Right lobe of liver (tissue), 6 donors: ENCODE data around the gene EYA2. TPM values are rescaled to one million over a fixed set of nuclear protein-coding genes. Genes with fewer than 3 reads are reported as not detected.

Experiments used
- ATAC-seq, 4 donors: fragments of 200-7000 bp; cut with Tn5 transposase; one replicate each; pipeline ENCODE4 v1.9.1; 2020; ENCODE audit warnings: mild to moderate bottlenecking in 4 of 4, moderate library complexity in 4 of 4
- DNase-seq, 3 donors: peaks; one replicate each; pipeline ENCODE4 v3.0.0-alpha.2; 2020
- H3K27ac ChIP-seq, 3 donors: fragments of 200-600 bp; one replicate each; pipeline ENCODE4 v1.8.0; 2022
- H3K27me3 ChIP-seq, 2 donors: fragments of 200-600 bp; one replicate each; pipeline ENCODE4 v1.8.0; 2022
- H3K36me3 ChIP-seq, 4 donors: fragments of 200-600 bp; sonication (generic) in 1 of 4; one replicate each; pipeline versions ENCODE4 v1.5.1 to v1.8.0; 2017 to 2022; ENCODE audit warnings: control low read depth in 1 of 4
- H3K4me1 ChIP-seq, 4 donors: fragments of 200-600 bp; sonication (generic) in 1 of 4; one replicate each; pipeline versions ENCODE4 v1.5.1 to v1.8.0; 2017 to 2022; ENCODE audit warnings: control low read depth in 1 of 4
- H3K4me3 ChIP-seq, 3 donors: fragments of 200-600 bp; one replicate each; pipeline ENCODE4 v1.8.0; 2022
- H3K9me3 ChIP-seq, 4 donors: fragments of 200-600 bp; sonication (generic) in 1 of 4; one replicate each; pipeline versions ENCODE4 v1.5.1 to v1.8.0; 2017 to 2022; ENCODE audit warnings: control low read depth in 1 of 4
- CTCF ChIP-seq, 4 donors: fragments of 200-600 bp in 3 of 4; fragments of 450-650 bp in 1 of 4; IDR thresholded peaks; one replicate each; pipeline versions ENCODE4 v1.5.1 to v1.8.0; 2016 to 2022; ENCODE audit warnings: antibody characterized with exemption in 4 of 4, mild to moderate bottlenecking in 2 of 4
- POLR2A ChIP-seq: fragments of 450-650 bp; IDR thresholded peaks from one replicate; pipeline ENCODE4 v1.6.1; 2017; ENCODE audit warnings: antibody characterized with exemption, mild to moderate bottlenecking
- WGBS: methylation state at CpG from one replicate; pipeline ENCODE4 v1.1.6; 2018; ENCODE audit warnings: low coverage, low lambda C conversion rate; ENCODE audit not compliant: insufficient coverage; ENCODE audit errors: missing lambda C conversion rate; 5-methylcytosine and 5-hydroxymethylcytosine counted together
- intact Hi-C, 2 donors: fragments of 100-400 bp; cut with DNase I; formaldehyde crosslinking; loops; one replicate each; pipeline versions ENCODE4 v1.11.2 to v1.14.1; 2022
- total RNA-seq, 6 experiments: library from RNA; depleted of rRNA in 2 of 6; stranded (reverse); fragments of >200 nt in 2 of 6; fragmentation: NEBNext Ultra II Directional in 3 of 6; extraction: Animal tissue kit (Norgen Biotek cat#: 25700) in 3 of 6; gene quantifications; one replicate each; pipeline versions ENCODE4 v1.1.0 to v1.2.4, GENCODE V29; 2016 to 2023
- donor health status: DM: no; HTN: yes; CAD: no.
- donor health status: DM: no; HTN: no; CAD: no.
- donor health status: DM: no; HTN: no; CAD: no.
- donor health status: DM: no; HTN: yes; CAD: no.
- donor health status: DM: no; HTN: yes; CAD: no.

Gene EYA2
- total RNA-seq, 6 experiments from 2014 or later, result 0.12 to 3.0 (median 0.49) TPM

GRCh38 chr20:47122560-47122959 lies 227.9 kb downstream of the EYA2 start:
- ATAC-seq (no peak), DNase-seq (no peak)
- H3K27me3 ChIP-seq, result no peaks in the 10 kb centered on the region
- no peaks in the 10 kb centered on the region for H3K36me3 ChIP-seq
- WGBS, result 51% methylated on average over 3 of the region's 3 CpGs
- H3K27ac ChIP-seq, result no peak overlapping the region
- TF ChIP-seq POLR2A, result no peak
- no peak for TF ChIP-seq CTCF (IDR thresholded peaks at IDR 0.05)
- H3K9me3 ChIP-seq, result no peaks in the 10 kb centered on the region
- intact Hi-C loops, result no loop called here
- H3K4me3 ChIP-seq, result no peak overlapping the region
- H3K4me1 ChIP-seq, result no peaks in the 10 kb centered on the region

- Histone ChIP-seq H3K4me3 (no peak overlapping the region), H3K9me3 (no peaks in the 10 kb centered on the region), H3K4me1 (no peaks in the 10 kb centered on the region), H3K27me3 (no peaks in the 10 kb centered on the region), H3K36me3 (no peaks in the 10 kb centered on the region), H3K27ac (peak overlapping the region in 1 of 3 donors; percentile 38)
- 19% methylated on average over 3 of the region's 3 CpGs for WGBS
- DNase-seq (no peak), ATAC-seq (peak; percentile 16 to 50 (median 30))
- no peak for TF ChIP-seq POLR2A
- TF ChIP-seq CTCF (IDR thresholded peaks at IDR 0.05), result no peak
- intact Hi-C loops, result no loop called here
Observed at GRCh38 chr20:47124181-47124717, 229.6 kb downstream of the EYA2 start.

GRCh38 chr20:47125508-47125757 lies 230.8 kb downstream of the EYA2 start:
- Histone ChIP-seq H3K36me3 (no peaks in the 10 kb centered on the region), H3K9me3 (no peaks in the 10 kb centered on the region), H3K27ac (peak overlapping the region in 1 of 3 donors; percentile 9), H3K4me3 (no peak overlapping the region), H3K27me3 (no peaks in the 10 kb centered on the region), H3K4me1 (no peaks in the 10 kb centered on the region)
- intact Hi-C loops, result no loop called here
- DNase-seq (no peak), ATAC-seq (peak in 2 of 4 donors; percentile 36 to 46)
- no peak for TF ChIP-seq POLR2A
- peak in 1 of 4 donors; percentile 6 for TF ChIP-seq CTCF (IDR thresholded peaks at IDR 0.05)

GRCh38 chr20:47125758-47126591 lies 231.3 kb downstream of the EYA2 start:
- Histone ChIP-seq H3K36me3 (no peaks in the 10 kb centered on the region), H3K9me3 (no peaks in the 10 kb centered on the region), H3K4me3 (no peak overlapping the region), H3K4me1 (no peaks in the 10 kb centered on the region), H3K27me3 (no peaks in the 10 kb centered on the region), H3K27ac (no peak overlapping the region)
- 61% methylated on average over 16 of the region's 20 CpGs for WGBS
- ATAC-seq (no peak), DNase-seq (no peak)
- intact Hi-C loops, result no loop called here
- TF ChIP-seq CTCF (IDR thresholded peaks at IDR 0.05) (no peak), POLR2A (no peak)
